Stimulated activated CD8-positive, alpha-beta memory T cell treated with anti-CD3 and anti-CD28 coated beads, Interleukin-12 subunit alpha, Interleukin-12 subunit beta, amount 100 ng/mL, for 24 hours (primary cell): ENCODE results near the gene PAOX.

ENCODE experiments used
- DNase-seq: peaks from one replicate; pipeline ENCODE4 v3.0.0-alpha.2; 2020; ENCODE audit errors: extremely low read depth

The PAOX gene

DNA sequence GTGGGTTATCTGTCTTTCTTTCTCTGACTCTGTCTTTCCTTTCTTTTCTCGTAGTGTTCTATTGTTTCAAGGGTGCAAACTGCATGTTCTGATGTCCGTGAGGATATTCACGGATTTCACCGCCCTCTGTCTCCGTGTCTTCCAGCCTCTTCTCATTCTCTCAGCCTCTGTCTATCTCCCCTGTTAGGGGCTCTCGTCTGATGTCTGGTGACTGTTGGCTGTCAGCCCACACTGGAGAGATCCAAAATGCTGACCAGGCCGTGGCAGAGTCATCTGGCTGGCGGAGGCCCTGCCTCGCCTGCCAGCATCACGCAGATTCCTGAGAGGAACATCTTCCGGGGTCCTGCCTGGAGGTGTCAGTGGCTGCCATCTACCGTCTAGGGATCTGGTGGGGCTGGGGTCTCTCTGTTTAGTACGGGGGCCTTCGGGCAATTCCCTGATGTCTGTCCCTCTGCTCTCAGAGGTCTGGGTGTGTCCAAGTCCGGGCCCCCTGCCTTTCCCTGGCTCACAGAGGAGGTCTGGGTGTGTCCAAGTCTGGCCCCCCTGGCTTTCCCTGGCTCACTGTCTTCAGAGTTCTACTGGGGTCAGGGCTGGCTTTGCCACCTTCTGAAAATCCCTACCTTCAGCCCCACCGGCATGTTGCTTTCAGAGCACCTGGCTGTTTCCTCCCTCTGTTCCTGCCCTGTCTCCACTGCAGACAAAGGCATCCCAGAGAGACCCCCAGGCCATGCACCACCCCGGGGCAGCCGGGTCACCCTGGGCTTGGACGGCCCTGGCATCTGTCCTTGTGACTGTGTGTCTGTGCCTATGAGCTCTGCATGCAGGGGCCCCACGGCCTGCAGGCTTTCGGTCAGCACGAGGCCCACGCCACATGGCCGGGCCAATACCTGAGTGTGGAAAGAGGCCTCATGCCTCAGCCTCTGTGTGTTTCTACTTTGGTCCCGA, 60.7 kb downstream of the PAOX start:
- no peak for DNase-seq

- DNase-seq, result no peak
These were observed 61.7 kb downstream of the PAOX start for GRCh38 chr10:133440633-133441285.
